ENCODE results near the gene ZNF66.
"Not testable (repeated sequence)": the region's sequence is repeated elsewhere in the genome, so short reads cannot be mapped to it uniquely, and the experiment has no call there.

ZNF66 gene

GRCh38 chr19:20776083-20777076 lies at the start of gene ZNF66:
Gene ZNF66, plus strand, starts transcription at chr19:20776304. Its CDS starts 144 bp downstream, at chr19:20776448.
- DNase-seq, result peak; percentile 98

GRCh38 chr19:20750169-20750568 lies 25.9 kb upstream of the ZNF66 start:
- DNase-seq, result not testable (repeated sequence)

GRCh38 chr19:20752291-20752690 lies 23.8 kb upstream of the ZNF66 start:
- DNase-seq, result not testable (repeated sequence)

- DNase-seq, result not testable (repeated sequence)
These were observed 6.8 kb upstream of the ZNF66 start for GRCh38 chr19:20769225-20769736.

- no peak for DNase-seq
These were observed 11.7 kb downstream of the ZNF66 start for GRCh38 chr19:20787786-20788185.

- no peak for DNase-seq
These were observed 15.7 kb downstream of the ZNF66 start for GRCh38 chr19:20791806-20792205.

GRCh38 chr19:20806311-20807262 lies 30.5 kb downstream of the ZNF66 start:
- DNase-seq, result not testable (repeated sequence)

GRCh38 chr19:20840371-20840770 lies 64.3 kb downstream of the ZNF66 start:
- no peak for DNase-seq
